GM19463 (cell line): ENCODE data around the gene ATP2B2.
"Not testable (repeated sequence)": the region's sequence is repeated elsewhere in the genome, so short reads cannot be mapped to it uniquely, and the experiment has no call there.

Source experiments
- ATAC-seq: cut with Tn5 transposase; IDR thresholded peaks from one replicate; pipeline ENCODE4 v1.9.1; 2021; ENCODE audit warnings: mild to moderate bottlenecking, moderate library complexity; ENCODE audit not compliant: unreplicated experiment

Gene ATP2B2

DNA sequence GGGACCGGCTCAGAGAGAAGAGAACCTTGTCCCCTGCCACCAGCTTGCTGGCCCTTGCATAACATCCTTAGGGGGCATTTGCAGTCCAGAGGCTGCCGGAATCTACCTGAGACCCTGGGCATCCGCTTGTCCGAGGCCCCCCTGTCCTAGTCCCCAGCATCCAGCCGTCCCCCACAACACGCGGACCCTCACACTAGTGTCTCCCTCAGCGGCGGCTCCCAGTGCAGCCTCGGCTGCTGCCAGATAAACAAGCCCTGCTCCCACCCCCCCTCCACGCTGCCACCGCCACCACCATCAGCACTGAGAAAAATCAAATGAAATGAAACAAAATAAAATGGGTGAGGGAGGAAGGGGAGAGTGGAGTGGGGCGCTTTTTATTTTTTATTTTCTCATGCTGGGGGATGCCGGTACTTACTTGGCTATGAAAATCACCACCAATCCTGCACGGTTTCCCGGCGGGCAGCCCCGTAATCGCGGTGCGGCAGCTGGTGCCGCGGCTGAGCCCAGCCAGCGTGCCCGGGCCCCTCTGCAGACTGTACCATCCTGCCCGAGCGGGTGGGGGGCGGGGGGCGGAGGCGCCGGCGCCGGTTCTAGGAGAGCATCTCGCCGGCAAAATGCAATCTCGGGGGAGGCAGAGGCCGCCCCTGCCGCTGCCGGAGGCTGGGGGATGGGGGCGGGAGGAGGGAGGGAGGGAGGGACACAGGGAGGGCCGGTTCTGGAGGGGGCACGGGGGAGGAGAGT lies at the start of gene ATP2B2:
TSS of gene ATP2B2 (minus strand) at position 537 of the 741 bp plus-strand sequence. CDS start 56,043 bp downstream, outside the sequence.
- no peak for ATAC-seq

DNA sequence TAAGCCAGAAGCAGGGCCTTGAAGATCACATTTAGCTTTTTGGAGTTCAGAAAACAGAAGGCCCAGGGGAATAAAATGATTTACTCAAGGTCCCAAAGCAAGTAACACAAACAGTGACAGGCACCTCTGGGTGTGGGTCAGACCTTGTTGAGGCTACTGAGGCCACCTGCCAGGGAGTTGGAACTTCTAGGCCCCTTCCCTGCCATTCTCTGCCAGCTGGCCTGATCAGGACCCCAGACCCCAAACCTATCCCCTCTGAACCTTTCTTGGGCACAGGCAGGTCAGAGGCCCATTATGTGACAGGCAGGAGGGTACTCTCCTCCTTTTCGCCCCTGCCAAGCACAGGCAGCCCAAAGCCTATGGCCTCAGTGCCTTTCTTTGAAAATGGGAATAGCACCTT lies 49.4 kb upstream of the ATP2B2 start:
- ATAC-seq = no peak

DNA sequence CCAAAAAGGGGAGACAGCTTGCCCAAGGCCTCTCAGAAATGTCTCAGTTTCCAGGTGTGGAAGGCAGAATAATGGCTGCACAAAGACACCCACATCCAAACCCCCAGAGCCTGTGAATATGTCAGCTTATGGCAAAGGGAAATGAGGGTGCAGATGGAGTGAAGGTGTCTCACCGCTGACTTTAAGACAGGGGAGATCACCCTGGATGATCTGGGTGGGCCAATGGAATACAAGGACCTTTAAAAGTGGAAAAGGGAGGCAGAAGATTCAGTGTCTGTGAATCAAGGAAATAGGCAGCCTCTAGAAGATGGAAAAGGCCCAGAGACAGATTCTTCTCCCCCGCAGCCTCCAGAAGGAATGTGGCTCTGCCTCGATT lies 48.8 kb upstream of the ATP2B2 start:
- no peak for ATAC-seq

DNA sequence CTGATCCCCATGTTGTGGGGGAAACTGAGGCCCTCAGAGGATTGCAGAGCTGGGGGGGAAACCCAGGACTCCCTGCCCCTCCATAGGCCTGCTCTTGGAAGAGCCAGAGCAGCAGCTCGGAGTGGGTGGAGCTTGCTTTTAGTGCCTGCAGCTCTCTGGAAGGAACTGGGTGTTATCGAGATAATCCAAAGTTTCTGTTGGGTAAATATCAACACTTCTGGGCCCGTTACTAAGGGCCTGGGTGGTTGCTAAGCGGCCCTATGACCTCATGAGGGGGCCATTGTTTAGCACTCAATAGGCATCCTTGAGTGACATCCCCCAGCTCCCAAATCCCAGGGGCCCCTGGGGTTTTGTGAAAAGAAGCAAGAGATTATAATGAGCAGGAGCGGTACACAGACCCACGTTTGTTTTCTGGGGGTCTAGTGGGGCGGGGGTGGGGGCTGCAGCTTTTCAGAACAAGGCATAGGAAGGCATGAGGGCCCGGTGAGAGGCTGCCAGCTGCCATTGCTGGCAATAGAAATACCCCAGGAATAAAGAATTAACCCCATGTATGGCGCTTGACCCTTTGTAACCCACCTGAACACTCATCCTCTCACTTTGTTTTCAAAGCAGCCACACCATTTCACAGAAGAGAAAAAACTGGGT lies 48.3 kb upstream of the ATP2B2 start:
- no peak for ATAC-seq

DNA sequence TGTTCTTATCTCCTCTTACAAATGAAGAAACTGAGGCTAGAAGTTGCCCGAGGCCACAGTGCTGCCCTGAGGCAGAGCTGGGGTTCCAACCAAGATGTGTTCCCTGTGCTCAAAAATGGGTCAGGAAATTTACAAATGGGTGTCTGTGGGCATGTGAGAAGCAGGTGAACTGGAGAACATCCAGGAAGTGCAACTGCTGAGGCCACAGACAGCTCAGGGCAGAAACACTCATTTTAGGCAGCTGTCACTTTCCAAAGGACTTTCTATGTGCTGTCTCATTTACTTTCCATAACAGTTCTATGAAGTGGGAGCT lies 47.2 kb upstream of the ATP2B2 start:
- ATAC-seq = no peak

DNA sequence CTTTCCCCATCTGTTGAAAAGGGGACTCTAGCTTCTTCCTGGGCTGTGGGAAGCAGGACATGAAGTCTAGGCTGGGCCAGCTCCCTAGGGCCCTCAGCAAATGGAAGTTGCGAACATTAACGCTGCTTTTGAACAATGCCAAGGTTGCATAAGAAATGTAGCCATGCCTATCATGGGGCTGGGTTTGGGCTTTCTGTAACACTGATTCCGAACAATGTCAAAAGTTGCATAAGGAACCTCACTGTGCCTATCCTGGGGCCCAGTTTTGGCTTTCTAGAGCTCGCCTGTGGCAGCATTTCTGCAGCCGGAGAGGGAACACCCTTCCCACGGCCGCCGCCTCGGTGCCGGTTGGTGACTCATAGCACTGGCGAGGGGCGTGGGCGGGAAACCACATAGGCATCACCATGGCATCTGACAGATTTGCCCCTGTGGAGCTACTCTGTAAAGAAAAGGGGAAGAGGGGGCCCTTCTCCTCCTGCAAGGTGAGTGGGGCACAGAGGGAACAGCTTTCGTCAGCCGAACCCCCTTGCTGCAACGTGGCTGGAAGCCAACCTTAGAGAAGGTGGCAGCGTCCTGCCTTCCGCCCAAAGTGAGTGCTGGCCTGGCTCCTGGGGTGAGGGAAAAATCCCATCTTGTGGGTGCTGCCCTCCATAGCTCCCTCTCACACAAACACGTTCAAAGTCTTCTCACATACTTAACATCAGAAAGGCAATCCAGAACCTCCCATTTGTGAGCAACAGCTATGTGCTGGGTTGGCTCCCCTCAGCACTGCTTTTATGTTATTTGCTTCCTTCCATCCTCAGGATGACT lies 46.6 kb upstream of the ATP2B2 start:
- peak; percentile 73 for ATAC-seq

DNA sequence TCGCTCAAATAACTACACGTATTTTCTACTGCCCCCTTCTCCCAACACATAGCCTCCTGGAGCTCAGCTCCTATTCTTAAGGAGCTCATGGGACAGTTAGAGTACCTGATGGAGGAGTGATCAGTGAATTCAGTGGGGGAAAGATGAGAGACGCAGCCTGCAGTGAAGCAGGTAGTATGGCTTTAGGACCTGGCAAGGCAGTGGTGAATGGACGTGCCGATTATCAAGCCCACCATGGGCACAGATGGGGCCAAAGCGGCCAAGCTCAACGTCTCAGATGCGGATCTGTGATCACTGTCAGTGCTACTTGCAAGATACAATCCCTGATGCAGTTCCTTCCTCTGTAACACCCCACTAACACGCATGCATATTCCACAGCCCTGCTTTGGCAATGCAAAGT lies 45.8 kb upstream of the ATP2B2 start:
- no peak for ATAC-seq

DNA sequence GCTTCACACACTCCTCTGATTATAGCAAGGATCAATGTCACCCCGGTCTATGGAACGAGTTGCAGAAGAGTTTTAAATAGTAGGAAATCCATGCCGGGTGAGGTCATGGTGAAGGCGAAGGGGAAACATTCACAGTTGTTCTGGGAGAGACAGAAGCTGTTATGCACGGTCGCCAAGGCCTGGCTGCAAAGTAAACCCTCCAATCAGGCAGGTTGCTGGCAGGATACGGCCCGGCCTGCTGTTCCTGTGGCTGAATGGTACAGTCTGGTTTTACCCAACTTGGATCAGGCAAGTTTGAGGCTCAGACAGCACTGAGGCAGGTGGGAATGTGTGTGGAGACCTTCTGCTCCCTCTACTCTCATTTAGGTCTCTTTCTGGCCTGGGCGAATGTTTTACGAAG lies 45.3 kb upstream of the ATP2B2 start:
- ATAC-seq = no peak

DNA sequence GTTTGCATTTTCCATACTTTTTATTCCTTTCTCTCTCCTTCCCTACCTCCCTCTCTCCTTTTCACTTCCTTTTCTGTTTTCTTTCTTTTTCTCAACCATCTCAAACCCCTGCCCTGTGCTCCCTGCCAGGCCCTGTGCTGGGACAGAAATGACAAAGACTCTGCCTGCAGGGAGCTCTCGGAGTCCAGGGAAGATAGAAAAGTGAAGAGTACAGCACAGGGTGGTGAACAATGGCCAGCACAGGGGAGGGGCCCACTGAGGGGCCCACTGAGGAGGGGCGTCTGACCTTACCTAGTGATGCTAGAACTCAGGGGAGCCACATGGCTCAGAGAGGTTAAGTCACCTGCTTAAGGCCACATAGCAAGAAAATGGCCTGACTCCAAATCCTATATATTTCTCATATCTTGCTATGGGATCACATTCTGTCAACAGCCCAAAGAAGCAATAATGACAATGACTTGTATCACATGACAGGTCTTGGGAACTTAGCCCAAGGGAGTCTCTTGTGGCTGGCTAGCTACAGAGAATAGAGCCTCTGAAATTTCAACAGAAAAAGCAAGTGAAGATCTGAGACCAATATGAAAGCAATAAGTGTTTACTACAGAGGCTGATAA lies 44.3 kb upstream of the ATP2B2 start:
- no peak for ATAC-seq

DNA sequence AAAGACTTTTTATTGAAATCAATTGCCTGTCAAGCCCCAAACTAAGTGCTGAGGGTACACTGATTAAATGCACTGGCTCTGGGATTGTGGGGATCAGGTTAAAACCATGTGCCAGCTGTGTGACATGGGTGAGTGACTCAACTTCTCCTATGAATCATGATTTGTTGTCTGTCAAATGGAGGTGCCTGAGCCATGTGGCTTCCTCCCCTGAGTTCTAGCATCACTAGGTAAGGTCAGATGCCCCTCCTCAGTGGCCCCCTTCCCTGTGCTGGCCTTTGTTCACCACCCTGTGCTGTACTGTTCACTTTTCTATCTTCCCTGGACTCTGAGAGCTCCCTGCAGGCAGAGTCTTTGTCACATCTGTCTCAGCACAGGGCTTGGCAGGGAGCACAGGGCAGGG lies 43.6 kb upstream of the ATP2B2 start:
- no peak for ATAC-seq

DNA sequence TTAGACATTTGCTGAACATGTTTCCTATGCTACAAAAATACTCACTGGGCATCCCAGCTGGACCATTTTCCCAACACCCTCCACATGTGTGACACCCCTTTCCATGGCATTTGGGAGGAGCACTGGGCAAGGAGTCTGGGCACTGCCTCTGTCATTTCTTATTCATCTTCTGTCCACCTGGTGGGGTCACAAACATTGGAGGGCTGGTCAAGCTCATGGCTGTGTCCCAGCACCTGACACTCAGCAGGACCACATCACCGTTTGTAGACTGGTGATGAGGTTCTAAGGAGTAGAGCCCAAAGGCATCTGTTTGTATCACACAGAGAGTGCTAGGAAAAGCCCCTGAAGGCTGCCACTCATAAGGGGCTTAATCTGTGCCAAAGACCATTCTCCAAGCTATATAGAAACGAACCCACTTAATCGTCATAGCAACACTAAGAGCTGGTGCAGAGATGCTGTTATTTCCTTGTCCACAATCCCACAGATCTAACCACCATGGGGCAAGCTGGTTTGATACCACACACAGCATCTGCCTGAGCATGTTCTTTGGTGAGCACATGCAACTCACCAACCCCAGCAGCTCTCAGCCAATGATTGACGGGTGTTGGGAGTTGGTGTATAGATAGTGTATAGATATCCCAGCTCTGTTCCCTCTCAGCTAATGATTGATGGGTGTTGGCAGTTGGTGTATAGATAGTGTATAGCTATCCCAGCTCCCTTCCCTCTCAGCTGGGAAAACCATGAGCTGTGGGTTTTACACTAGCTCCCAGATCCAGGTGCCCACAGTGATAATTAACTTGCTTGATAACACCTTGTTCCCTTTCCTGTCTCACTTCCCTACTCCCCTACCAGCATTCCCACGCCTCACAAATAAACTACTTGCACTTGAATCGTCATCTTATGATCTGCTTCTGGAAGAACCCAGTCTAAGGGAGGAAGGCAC lies 42.7 kb upstream of the ATP2B2 start:
- ATAC-seq = no peak

DNA sequence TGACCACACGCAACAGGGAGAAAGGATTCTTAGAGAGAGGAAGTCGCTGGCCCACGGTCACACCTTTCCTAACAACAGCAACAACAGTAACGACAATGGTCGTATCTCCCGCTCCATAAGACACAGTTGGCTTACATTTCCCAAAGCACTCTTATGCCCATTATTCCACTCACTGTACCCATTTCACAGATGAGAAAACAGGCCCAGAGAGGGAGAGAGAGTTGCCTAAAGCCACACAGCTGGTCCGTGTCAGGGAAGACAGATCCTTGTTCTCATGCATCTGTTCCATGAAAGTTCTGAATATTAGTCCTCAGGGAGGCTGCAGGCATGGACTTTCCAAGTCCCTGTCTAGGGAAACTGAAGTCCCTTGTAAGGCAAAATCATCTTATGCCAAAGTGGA lies 42.0 kb upstream of the ATP2B2 start:
- no peak for ATAC-seq

DNA sequence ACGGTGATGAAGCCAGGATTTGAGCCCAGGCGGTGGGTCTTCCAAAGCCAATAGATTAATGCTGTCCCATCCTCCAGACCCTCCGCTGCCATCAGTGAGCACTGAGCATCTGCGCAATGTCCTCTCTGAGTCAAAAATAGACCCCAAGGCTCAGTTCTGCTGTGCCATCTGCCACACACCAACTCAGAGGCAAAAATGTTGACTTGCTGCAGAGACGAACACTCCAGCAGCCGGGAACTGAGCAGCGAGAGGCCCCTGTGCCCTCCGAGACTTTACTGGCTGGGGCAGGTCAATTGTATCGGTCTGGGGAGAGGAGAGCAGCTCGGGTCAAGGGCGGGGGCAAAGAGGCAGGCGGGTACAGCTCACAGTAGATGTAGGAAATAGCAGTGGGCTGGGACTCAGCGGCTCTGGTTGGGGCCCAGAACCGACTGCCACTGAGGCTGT lies 41.5 kb upstream of the ATP2B2 start:
- ATAC-seq = no peak

DNA sequence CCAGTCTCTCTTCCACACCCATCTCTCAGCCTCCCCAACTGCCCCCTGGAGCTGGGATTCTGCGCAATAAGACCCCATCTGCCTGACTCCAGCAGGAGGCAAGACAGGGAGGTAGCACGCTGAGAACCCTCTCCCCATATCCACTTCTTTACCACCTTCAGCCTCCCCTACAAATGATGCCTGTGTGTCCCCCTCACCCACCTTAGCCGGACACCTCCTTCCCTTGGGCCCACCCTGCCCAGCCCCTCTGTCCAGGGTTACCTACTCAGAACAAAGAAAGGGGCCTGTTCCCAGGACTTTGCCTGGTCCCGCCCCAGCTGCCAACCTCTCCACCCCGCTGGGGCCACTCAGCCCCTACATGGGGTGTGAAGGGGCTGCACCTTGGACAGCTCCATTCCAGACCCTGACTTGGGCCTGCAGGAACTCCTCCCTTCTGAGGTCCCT lies 40.8 kb upstream of the ATP2B2 start:
- ATAC-seq = no peak

DNA sequence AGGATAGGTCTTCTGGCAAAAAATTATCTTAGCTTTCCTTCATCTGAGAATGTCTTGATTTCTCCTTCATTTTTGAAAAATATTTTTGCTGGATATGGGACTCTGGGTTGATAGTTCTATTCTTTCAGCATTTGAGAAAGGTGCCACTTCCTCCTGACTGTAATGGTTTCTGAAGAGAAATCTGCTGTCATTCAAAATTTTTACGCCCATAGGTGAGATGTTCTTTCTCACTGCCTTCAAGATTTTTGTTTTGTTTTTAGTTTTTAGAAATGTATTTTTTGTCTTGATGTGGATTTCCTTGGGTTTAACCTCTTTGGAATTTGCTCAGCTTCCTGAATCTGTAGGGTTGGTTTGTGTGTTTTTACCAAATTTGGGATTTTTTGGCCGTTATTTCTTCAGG lies 37.1 kb upstream of the ATP2B2 start:
- no peak for ATAC-seq

DNA sequence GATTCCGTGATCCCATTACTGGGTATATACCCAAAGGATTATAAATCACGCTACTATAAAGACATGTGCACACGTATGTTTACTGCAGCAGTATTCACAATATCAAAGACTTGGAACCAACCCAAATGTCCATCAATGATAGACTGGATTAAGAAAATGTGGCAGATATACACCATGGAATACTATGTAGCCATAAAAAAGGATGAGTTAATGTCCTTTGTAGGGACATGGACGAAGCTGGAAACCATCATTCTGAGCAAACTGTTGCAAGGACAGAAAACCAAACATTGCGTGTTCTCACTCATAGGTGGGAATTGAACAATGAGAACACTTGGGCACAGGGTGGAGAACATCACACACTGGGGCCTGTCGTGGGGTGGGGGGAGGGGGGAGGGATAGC lies 35.0 kb upstream of the ATP2B2 start:
- ATAC-seq = not testable (repeated sequence)

DNA sequence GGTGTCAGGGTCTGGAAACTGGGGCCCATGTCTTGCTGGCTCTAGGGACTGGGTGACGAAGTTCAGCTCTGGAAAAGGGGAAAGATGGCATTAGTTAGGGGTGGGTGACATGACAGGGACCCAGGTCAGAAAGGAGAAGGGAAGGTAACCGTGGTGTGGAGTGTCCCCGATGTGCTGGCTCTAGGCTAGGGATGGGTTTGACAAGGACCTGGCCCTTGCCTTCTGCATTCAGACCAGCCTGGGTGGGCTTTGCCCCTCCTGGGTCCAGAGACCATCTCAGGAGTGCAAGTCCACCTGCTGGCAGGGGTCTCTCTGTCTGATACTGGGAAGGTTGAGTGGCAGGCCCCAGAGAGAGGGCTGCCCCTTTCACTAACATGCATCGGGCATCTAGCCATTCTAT lies 28.7 kb upstream of the ATP2B2 start:
- no peak for ATAC-seq

DNA sequence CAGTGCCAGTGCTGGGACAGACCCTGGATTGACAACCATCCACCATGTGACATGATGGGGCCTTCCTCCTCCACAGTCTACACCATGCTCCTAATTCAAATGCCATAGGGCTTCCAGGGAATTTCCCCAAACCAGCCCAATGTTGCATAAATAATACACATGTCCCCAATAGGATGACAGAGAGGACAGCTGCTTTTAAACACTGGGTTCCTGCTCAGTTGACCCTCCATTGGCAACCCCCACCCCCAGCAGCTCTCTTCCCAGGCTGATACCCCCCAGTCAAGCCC lies 28.3 kb upstream of the ATP2B2 start:
- ATAC-seq = no peak

DNA sequence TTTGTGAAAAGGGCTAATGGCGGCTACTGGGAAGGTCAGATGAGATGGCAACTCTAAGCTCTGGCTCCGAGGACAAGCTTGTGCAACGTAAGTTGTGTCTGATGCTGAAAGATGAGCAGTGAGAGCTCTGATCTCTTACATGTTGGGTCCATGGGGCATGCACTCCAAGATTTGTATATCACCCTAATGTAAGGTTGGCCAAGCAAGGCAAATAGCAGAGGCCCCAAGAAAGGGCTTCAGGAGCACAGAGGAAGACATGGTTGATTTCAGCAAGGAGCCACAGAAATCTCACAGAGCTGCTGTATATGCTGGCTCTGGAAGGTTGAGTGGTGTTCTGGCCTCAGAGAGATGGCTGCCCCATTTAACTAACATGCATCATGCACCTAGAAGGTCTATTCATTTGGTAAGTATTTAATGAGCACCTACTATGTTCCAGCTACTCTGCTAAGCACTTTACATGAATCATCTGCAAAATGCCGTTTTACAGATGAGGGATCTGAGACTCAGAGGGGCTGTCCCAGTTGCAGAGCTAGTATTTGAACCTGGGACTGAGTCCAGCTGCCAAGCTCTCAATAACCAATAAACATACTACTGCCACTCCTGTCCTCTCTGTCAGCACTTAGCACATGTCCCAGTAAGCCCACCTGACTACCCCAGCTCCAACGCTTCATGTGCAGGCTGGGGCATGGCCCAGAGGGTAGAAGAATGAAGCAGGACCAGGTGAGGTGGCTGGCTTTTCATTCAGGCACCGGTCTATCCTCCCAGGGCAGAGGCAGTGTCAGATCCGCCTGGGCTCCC lies 27.8 kb upstream of the ATP2B2 start:
- ATAC-seq = no peak

DNA sequence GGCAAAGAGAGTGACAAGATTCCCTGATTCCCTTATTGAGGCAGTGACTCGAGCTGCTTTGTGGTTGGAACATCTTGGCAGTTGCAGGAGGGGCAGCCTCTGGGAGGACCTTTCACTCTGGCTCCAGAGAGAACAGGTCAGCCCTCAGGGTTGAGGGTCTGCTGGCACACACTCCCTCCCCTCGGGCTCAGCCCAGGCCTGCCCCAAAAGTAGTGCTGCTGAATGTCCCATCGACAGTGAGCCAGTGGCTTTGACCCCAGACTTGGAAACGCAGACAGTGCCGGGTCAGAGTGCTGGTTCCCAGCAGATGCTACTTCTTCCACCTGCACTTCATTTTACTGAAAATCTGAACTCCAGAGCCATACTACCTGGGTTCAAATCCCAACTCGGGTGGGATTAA lies 25.6 kb upstream of the ATP2B2 start:
- no peak for ATAC-seq
